IPS-NIHi7 (cell line): Measurements from ENCODE around the gene ADGRG3.

Source experiments
- DNase-seq: peaks from one replicate; pipeline ENCODE4 v3.0.0; 2012; ENCODE audit warnings: mixed read lengths; ENCODE audit errors: extremely low spot score

Gene ADGRG3

DNA sequence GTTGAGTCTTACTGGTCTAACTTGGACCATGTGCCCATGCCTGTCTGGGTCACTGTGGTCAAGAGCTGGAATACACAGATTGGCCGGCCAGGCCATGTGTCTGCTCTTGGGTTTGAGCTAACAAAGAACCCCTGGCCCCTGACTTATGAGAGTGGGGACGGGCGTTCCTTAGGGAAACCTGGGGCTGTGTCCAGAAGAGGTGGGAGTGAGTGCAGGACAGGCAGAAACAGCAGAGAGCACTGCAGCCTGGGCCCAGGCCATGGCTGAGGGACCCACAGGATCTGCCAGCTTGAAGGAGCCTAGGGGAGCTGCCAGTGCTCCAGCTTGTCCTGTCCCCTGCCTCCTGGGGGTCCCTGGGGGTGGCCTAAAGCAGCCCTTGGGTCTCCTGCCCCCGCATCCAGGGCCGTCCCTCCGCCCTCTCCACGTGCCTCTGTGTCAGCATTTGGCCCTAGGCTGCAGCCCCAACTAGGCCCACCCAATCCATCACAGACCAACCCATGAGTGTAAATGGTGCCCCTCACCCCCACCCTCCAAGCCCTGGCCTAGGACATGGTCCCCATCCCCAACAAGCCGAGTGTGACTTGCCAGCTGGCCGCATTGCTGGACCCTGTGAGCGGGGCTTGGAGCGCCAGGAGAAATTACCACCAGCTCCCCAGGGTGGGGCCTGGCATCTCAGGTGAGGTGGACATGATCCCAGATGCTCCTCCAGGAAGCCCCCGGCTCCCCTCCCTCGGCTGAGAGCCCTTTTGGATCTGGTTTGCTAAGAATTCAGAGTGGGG, 14.0 kb downstream of the ADGRG3 start:
- no peak for DNase-seq

DNA sequence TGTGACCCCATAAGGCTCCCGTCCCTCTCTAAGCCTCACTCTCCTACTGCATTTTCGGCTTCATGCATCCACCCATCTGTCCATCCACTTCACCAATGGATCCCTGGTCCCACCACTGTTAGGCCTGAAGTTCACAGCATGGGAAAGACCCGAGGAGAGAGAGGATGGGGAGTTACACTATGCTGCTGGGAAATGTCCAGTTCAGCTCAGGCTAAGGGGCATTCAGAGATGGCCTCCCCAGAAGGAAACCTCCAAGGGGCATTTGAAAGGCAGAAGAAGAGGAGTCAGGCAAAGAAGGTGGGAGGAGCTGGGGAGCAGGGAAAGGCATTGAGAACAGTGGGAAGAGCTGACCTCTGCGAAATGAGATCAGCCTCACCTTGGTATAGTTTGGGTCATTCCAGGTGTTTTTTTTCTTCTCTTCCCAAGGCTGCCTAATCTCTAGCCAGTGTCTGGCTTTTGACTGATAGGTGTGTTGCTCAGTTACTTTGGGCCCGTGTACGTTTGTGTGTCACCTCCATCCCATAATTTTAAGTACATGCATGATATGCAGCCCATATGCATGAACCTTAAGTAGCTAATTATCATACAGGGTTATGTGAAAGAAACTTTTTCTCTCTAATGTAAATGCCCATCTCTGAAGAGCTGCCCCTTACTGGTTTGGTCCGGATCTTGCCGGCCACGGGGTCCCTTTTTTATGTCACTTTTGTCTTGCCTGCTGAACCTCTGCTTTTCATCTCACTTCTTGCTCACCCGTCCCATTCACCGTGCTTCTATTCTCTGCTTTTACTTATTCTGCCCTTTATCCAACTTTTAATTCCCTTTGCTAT, 14.9 kb downstream of the ADGRG3 start:
- DNase-seq: no peak

DNA sequence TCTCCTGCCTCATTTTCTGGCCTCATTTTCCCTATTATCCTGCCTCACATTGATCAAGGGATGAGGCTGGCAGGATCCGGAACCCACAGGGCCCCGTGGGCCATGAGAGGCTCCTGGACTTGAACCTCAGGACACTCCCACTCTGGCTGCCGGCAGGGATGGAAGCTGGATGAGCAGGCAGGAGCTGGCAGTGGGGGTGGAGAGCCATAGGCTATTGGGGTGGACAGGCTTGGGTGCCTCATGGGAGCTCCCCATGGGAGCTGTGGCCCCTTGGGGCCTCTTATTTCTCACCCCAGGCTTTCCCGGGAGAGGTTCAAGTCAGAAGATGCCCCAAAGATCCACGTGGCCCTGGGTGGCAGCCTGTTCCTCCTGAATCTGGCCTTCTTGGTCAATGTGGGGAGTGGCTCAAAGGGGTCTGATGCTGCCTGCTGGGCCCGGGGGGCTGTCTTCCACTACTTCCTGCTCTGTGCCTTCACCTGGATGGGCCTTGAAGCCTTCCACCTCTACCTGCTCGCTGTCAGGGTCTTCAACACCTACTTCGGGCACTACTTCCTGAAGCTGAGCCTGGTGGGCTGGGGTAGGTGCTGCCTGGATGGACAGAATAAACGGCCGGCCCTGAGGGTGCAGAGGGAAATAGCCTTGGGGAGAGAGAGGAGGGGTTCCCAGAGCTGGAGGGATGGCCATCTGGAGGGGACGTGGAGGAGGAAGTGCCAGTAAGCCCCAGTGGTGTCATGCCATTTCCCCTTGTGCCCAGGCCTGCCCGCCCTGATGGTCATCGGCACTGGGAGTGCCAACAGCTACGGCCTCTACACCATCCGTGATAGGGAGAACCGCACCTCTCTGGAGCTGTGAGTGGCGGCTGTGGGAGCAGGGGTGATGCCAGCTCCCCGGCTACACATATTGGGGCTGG, 15.8 kb downstream of the ADGRG3 start:
- no peak for DNase-seq

DNA sequence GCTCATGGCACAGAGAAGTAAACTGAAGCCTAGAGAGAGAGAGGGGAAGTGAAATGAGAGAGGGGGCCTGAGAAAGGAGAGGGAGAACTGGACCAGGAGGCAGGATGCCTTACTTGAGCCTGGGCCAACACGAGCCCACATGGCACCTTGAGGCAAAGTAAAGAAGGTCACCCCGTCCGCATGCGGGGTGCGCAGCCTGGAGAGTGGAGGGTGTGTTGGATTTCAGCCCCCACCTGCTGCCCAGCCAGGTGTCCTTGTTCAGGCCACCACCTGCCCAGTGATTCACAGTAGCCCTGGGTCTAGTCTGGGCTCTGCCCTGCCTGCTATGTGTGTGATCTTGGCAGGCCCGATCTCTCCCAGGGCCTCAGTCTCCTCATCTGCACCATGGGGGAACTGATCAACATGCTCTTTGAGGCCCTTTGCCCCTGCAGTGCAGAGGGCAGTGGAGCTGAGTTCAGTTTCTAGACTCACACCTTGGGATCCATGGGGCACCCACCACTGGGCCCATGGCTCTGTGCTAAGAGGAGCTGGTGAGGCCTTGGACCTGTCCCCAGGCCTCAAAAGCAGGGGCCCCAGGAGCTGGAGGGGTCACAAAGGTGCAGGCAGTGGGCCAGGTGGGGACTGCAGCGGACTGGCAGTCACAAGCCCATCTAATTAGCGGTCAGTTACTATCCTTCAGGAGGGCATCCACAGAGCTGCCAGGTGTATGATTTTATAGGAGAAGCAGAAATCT, 16.7 kb downstream of the ADGRG3 start:
- DNase-seq: no peak

DNA sequence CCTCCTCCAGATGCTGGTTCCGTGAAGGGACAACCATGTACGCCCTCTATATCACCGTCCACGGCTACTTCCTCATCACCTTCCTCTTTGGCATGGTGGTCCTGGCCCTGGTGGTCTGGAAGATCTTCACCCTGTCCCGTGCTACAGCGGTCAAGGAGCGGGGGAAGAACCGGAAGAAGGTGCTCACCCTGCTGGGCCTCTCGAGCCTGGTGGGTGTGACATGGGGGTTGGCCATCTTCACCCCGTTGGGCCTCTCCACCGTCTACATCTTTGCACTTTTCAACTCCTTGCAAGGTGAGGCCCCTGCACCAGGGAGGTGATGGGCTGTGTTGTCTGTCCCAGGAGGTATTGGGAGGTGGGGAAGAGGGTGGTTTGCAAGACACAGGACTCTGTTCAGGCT, 17.5 kb downstream of the ADGRG3 start:
- no peak for DNase-seq

DNA sequence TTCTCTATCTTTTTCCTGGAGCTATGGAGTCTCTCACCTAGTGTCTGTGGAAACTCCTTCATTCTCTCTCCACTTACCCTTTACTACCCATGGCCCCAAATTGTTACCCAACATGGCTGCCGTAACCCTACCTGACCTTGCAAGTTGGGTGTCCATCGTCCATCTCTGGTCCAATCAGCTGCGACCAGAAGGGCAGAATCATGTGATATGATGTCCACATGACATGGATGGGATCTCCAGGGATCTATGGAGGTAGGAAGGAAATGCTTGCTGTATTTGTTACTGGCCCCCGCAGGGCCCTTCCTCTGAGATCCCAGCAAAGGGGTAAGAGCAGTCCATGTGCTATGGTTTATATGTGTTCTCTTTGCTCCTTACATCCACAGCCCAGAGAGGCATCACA, 18.5 kb downstream of the ADGRG3 start:
- no peak for DNase-seq

DNA sequence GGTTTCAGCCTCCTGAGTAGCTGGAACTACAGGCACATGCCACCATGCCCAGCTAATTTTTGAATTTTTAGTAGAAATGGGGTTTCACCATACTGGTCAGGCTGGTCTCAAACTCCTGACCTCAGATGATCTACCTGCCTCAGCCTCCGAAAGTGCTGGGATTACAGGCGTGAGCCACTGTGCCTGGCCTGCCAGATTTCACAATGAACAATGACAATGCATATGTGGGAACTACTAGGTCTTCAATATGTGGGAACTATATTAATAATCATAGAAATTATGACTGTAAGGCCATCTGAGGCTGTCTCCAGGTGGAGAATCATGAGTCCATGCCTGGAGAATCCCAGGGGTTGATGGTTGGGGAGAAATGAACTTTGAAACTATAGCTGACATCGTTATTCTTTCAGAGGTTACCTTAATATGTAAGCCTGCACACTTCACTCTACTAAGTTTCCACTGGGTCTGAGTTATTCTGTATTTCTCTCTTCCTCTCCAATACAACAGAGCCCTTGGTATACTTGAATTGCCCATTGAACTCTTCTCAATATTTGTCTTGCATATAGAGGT, 19.3 kb downstream of the ADGRG3 start:
- DNase-seq: no peak

DNA sequence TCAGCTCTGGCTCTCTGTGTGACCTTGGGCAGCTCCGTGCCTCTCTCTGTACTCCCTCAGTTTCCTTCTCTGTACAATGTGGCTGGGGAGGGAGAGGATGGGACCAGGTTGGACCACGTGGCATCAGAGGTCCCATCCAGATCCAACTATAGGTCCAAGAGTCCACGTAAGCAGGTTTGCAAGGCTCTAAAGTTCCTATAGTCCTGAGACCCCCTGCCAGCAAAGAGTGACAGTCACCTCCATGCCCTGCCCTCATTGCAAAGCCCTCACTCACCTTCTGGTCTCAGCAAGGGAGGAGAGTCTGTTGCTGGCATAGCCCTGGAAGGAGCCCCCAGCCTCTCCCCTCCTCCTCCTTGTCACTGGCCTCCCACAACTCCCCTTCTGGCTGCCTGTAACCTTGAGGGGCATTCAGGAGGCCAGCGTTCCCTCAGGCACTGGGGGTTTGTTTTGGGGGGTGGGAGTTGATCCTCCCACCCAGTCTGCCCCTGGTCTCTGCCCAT, 20.4 kb downstream of the ADGRG3 start:
- DNase-seq: no peak

DNA sequence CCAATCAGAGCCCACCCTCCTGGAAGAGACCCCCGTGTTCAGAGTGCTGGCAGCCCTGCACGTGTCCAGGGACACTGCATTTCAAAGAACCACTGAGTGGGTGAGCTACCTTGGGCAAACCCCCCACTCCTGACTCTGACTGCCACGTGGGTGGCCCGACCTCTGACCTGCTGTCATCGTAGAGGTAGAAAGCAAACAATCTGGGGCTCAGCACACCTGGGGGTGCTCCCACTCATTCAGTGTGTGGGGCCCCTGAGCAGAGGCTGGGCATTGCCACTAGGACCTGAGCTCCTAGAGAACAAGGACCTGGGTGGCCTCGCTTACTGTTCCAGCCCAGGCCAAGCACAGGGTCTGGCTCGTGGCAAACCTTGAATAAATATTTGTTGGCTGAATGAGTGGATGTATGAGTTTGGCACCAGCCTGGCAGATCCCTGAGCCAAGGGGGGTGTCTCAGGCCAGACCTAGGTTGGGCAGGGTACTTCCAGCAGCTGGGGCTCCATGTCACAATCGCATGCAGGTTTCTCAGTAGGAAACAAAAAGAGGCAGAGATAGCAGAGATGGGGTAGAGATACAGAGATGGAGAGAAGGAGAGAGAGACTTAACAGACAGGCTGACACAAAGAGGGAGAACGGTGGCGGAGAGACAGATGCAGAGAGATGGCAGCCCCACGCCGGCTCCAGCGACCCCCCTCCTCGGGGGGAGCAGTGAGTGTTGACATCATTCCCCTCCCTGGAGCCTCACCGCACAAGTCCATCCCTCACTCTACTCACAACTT, 21.1 kb downstream of the ADGRG3 start:
- no peak for DNase-seq

DNA sequence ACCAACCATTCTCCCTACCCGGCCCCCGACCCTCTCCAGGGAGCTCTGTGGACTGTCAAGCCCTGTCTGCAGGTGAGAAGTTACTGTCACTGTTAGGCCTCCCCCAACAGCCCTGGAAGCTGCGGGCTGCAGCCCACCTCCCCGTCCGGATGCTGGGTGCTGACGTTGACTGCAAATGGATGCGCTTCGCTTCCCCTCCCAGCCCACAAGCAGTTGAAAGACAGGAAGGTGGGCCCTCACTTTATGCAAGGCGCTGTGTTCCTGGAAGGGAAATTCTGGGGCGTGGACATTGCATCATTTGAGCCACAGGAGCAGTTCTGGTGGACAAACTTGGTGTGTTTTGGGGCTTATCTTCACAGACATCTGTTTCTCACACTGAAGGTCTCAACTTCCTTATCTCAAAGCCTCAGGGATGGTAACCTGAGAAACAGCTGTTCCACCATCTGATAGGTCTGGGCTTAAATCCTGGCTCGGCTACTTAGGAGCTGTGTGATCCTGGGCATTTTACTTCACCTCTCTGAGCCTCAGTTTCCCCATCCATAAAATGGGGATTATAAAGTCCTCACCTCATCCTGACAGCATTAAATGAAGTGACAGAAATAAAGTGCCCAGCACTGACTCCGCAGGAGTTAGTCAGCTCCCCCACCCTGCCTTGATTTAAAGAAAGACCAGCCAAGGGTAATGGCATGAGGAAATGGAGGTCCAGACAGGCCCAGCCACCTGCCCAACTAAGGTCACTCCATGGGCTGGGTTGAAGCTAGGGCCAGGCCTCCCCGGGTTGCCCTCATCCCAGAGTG, 21.9 kb downstream of the ADGRG3 start:
- DNase-seq: no peak

DNA sequence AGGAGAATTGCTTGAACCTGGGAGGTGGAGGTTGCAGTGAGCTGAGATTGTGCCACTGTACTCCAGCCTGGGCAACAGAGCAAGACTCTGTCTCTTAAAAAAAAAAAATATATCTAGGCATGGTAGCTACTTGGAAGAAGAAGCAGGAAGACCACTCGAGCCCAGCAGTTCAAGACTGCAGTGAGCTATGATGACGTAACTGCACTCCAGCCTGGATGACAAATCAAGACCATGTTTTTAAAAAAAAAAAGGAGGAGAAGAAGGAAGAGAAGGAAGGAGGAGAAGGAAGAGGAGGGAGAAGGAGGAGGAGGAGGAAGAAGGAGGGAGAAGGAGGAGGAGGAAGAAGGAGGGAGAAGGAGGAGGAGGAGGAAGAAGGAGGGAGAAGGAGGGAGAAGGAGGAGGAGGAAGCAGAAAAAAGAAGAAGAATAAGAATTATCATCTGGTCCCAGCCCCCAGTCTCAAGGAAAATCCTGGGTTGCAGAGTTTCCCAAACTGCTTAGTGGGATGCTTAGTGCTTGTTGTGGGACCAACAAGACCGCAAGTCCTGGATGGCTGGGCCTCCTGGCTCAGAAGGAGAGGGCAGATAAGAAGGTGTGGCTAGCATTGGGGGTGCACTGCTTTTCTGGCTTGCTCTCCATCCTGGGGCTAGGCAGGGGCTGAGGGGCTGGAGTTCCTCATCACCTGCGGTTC, 22.8 kb downstream of the ADGRG3 start:
- no peak for DNase-seq

DNA sequence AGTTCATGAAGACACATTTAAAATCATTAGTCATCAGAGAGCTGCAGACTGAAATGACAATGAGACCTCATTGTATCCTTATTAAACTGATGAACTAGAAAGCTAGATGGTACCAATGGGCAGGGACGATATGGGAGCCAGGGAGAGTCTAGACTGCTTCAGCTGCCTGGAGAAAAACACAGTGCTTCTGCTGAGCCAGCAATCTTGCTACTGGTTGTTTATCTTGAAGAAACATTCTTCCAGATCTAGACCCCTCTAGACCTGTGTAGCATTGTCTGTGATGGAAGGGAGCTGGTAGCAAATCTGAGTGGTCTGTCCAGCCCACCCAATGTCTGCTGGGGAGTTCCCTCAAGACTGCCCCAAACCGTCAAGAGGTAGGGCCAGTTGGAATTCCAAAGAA, 24.5 kb downstream of the ADGRG3 start:
- no peak for DNase-seq

DNA sequence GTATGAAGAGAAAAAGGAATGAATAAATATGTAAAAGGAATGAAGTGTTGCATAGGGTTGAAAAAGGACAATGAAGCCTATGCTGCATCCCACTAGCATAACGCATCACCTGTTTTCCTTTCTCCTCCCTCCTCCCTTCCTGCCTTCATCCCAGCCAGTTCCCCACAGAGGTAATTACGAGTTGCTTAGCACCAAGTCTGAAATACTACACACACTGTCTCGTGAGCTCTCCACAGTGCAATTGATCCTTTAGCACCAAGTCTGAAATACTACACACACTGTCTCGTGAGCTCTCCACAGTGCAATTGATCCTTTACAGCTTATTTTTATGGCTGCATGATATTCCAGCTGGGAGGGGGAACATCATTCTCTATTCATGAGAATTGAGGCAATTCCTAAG, 25.4 kb downstream of the ADGRG3 start:
- no peak for DNase-seq

DNA sequence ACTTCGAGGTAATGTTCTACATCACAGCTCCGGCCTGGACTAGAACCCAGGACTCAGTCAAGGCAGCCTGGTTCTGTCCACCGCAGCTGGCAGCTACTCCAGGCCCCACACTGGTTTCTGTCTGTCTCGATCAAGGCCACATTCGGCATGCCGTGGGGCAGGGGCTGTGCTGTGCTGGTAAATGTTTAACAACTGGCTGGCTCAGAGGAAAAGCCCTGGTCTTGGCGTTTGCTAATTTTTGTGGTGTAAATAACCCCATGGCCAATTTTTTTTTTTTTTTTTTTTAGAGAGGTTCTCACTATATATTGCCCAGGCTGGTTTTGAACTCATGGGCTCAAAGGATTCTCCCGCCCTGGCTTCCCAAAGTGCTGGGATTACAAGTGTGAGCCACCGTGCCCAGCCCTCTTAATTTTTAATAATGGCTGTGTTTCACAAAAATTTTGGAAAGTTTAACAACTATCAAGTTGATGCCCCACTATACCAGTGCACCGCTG, 26.2 kb downstream of the ADGRG3 start:
- DNase-seq: no peak

DNA sequence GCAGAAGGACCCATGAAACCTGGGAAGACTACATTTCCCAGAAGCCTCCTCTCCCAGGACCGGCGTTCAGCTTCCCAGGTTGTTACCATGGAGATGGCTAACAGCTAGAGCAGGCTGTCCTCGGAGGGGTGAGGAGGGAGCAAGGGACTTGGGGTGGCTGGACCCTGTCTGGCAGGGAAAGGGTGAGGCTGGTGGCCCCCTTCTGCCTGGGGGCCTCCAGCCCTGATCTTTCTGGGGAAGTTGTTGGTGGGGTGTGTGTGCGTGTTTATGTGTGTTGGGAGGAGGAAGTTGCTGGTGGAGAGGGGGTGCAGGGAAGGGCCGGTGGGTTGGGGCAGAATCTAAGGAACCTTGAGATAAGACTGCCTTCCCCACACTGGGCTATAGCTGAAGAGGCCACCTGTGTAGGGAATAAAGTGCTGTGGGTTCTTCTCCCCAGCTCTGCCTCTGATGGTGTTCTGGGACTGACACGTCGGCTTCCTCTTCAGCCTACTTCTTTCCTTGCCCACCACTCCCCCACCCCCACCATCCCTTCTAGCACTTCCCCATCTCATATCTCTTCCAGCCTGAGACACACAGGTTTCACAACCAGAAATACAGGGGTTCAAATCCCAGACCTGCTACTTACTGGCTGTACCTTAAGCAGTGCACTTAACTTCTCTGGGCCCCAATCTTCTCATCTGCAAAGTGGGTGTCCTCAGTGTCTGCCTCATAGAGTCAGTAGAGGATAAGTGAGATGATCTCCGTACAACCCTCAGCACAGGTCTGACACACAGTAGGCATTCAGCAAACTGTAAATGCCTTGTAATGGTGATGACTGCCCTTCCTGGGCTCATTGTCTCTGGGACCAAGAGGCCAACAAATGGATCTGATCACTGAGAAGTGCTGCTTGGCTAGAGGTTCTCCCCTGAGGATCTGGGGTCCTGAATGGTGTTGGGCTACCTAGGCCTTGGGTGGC, 26.9 kb downstream of the ADGRG3 start, which contains the start of gene DRC7:
TSS of gene DRC7 (plus strand) at position 82 of the 955 bp plus-strand sequence. CDS start 3,144 bp downstream, outside the sequence.
- peak; percentile 92 for DNase-seq

DNA sequence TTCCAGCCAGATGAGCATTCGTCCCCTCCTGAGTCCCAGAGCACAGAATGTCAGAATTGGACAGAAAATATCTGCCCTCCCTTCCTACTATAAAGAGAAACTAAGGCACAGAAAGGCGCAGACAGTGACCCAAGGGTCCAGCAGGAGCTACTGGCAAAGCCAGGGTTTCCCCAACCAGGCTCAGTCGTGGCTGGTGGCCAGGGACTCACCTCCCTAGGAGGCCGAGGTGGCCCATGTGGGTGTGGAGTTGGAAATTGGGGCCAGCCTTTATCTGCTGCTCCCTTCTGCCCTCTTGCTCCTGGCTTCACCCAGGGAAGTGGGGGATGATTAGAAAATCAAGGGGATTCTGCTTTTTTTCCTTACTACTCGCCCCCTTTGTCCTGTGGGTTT, 27.6 kb downstream of the ADGRG3 start:
- DNase-seq: no peak

DNA sequence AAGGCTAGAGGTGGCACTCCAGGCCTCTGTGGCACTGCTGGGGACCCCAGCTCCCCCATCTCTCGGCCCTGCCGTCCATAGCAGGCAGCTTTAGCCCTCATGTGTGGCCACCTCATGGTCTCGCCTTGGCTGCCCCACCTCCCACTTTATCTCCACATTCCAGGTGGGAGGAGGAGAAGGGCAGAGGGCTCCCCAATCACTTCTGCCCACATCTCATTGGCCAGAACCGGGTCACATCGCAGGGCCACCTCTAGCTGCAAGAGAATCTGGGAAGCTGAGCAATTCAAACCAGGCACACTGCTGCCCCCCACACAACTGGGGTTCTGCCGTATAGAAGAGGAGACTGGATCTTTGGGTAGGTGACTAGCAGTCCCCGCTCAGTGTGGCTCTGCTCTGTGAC, 28.1 kb downstream of the ADGRG3 start:
- DNase-seq: no peak
